ENCODE results near the gene SQSTM1. TPM values are rescaled to one million over a fixed set of nuclear protein-coding genes. Genes with fewer than 3 reads are reported as not detected.
A peak's percentile ranks its signal among the peaks of the same experiment; 100 is the strongest.

The SQSTM1 gene
- total and polyA plus RNA-seq, 2 of the 8 experiments (the other 6 are each of a cell fraction or from before 2014, with no cell fraction given), result 78.6 to 110 TPM

DNA sequence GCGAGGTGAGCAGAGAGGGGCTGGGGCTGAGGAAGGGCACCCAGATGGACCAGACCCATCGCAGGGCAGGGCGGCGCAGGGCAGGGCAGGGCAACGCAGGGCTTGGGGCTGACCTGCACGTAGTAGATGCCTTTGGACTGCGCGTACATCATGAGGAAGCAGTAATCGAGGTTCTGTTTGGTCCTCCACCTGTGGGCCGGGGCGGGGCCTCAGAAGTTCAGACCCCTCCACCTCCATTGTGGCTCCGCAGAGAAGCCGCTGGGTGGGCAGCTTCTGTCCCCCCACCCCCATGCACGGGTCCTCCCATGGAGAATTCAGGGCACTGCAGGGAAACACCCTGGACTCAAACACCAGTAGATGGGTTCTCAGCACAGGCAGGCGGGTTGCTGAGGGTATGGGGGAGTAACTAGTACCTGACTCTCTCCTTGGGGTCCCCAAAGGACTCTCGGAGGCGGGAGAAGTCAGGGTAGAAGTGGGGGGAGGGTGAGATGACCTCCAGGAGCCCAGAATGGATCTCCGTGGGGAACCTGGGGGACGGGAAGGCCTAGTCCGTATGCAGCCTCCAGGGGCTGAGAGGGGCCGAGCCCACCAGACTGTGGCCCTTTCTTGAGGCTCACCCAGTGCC lies 20.5 kb upstream of the SQSTM1 start:
- Histone ChIP-seq H4K8ac (ENCODE audit: extremely low read depth, insufficient read depth, low read length) (peak overlapping the region; percentile 36; the same call in 1 of the 2 replicates), H2BK5ac (ENCODE audit: low read depth, low read length) (no peak overlapping the region; the same call in 1 of the 2 replicates), H2AK5ac (ENCODE audit: low read depth, low read length) (no peak overlapping the region), H4K5ac (ENCODE audit: insufficient read length, low read depth, low read length) (no peak overlapping the region), H2BK20ac (ENCODE audit: low read length) (no peak overlapping the region), H3K27me3 (replicated peaks in 1 of 4; ENCODE audit: control insufficient read depth in 3 of 4, extremely low read depth in 1 of 4, insufficient read depth in 3 of 4, low read length in 3 of 4) (no peaks in the 10 kb centered on the region), H4K20me1 (replicated peaks in 1 of 2; ENCODE audit: control insufficient read depth in 1 of 2, insufficient read depth in 2 of 2, low read length in 2 of 2) (peaks cover 12 to 33% of the 10 kb centered on the region in 2 experiments), H2BK15ac (ENCODE audit: low read length) (no peak overlapping the region), H3K56ac (replicated peaks; ENCODE audit: insufficient read length, low read depth, low read length) (no peak overlapping the region), H3K36me3 (ENCODE audit: control insufficient read depth in 2 of 4, insufficient read depth in 4 of 4, low read length in 3 of 4) (peaks cover 12 to 31% (median 27%) of the 10 kb centered on the region in 4 experiments), H3K79me2 (ENCODE audit: control insufficient read depth in 1 of 2, insufficient read depth in 2 of 2, low read length in 2 of 2) (peaks cover 0 to 17% of the 10 kb centered on the region in 2 experiments; a peak in 2 of 4 replicates), H3K4ac (replicated peaks; ENCODE audit: insufficient read length, low read depth, low read length) (no peak overlapping the region), H3K18ac (ENCODE audit: extremely low read depth, low read length) (no peak overlapping the region), H3K4me2 (ENCODE audit: insufficient read depth in 1 of 2, low read depth in 2 of 2, low read length in 2 of 2) (no peak overlapping the region), H3K79me1 (ENCODE audit: low read depth, low read length) (peaks cover 8% of the 10 kb centered on the region), H2BK120ac (replicated peaks; ENCODE audit: low read depth, low read length) (no peak overlapping the region), H2BK12ac (ENCODE audit: low read depth, low read length) (no peak overlapping the region), H3K4me1 (replicated peaks in 1 of 4; ENCODE audit: control insufficient read depth in 3 of 4, insufficient read depth in 4 of 4, low read length in 3 of 4) (peaks cover 0 to 30% (median 29%) of the 10 kb centered on the region in 4 experiments; a peak in 6 of 7 replicates), H4K91ac (replicated peaks; ENCODE audit: insufficient read length, low read length) (no peak overlapping the region), H3K4me3 (ENCODE audit: extremely low read depth in 1 of 4, insufficient read depth in 2 of 4, low read depth in 3 of 4, low read length in 4 of 4) (no peak overlapping the region), H3K9ac (replicated peaks in 1 of 4; ENCODE audit: extremely low read depth in 1 of 4, low read depth in 3 of 4, low read length in 3 of 4) (no peak overlapping the region), H3K23me2 (ENCODE audit: low read depth, low read length) (peaks cover 4% of the 10 kb centered on the region), H3K23ac (ENCODE audit: insufficient read length) (no peak overlapping the region), H2AFZ (ENCODE audit: low read length) (no peak overlapping the region), H3K14ac (ENCODE audit: insufficient read length) (no peak overlapping the region), H3K27ac (ENCODE audit: low read depth, low read length) (no peak overlapping the region), H3K9me3 (ENCODE audit: insufficient read depth in 2 of 2, low read depth in 1 of 2, low read length in 1 of 2) (no peaks in the 10 kb centered on the region)
- 94% methylated on average over 21 of the region's 21 CpGs; no CpG with 5 or more reads in 1 of the 2 experiments for WGBS, 2 experiments (ENCODE audit: extremely low coverage in 1 of 2, insufficient coverage in 1 of 2, insufficient read length in 1 of 2, insufficient replicate concordance in 2 of 2, low coverage in 1 of 2, low lambda C conversion rate in 2 of 2, missing lambda C conversion rate in 1 of 2)
- ChIA-PET POLR2A (ENCODE audit: partially characterized antibody) (interaction anchor here (0.5 to 16.9 kb wide), 4 partner anchors 9 to 31 kb away, joined by 3 to 207 read pairs (median 3); partner anchors contain the start of gene SQSTM1), CTCF (ENCODE audit: partially characterized antibody) (interaction anchor here (0.9 to 1.5 kb wide), 5 partner anchors 23 to 46 kb away, joined by 3 to 5 read pairs (median 3); no protein-coding TSS in a partner anchor)
- DNase-seq (ENCODE audit: low read depth in 1 of 2, low spot score in 2 of 2) (no peak), FAIRE-seq (no peak)
- TF ChIP-seq E2F6 (IDR thresholded peaks at IDR 0.05) (no peak), CBX8 (IDR thresholded peaks at IDR 0.05; ENCODE audit: borderline replicate concordance, low read depth, low read length) (no peak), ASH2L (IDR thresholded peaks at IDR 0.05; ENCODE audit: low read length) (no peak), RNF2 (IDR thresholded peaks at IDR 0.05; ENCODE audit: borderline replicate concordance, low read depth, low read length, missing control alignments, poor library complexity, severe bottlenecking) (no peak), POU5F1 (IDR thresholded peaks at IDR 0.05; ENCODE audit: low read depth, low read length) (no peak), BCL11A (IDR thresholded peaks at IDR 0.05; ENCODE audit: low read depth in 2 of 2, low read length in 2 of 2) (no peak), EP300 (IDR thresholded peaks at IDR 0.05; ENCODE audit: borderline replicate concordance in 1 of 2, low read depth in 2 of 2, low read length in 2 of 2) (no peak), CREB1 (IDR thresholded peaks at IDR 0.05) (no peak), TAF1 (IDR thresholded peaks at IDR 0.05; ENCODE audit: low read depth, low read length) (no peak), BACH1 (IDR thresholded peaks at IDR 0.05; ENCODE audit: low read length) (no peak)
- TF ChIP-seq, protein P1, sequence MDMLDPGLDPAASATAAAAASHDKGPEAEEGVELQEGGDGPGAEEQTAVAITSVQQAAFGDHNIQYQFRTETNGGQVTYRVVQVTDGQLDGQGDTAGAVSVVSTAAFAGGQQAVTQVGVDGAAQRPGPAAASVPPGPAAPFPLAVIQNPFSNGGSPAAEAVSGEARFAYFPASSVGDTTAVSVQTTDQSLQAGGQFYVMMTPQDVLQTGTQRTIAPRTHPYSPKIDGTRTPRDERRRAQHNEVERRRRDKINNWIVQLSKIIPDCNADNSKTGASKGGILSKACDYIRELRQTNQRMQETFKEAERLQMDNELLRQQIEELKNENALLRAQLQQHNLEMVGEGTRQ (IDR thresholded peaks at IDR 0.05; ENCODE audit: low read length), result no peak

Data from H1 (cell line).